ENCODE results near the gene CHST11.

The CHST11 gene

GRCh38 chr12:104516821-104517220 is 60.1 kb downstream of the CHST11 start:
- no peak overlapping the region for H3K4me3 ChIP-seq (ENCODE audit: low read depth, low read length)
- TF ChIP-seq, protein P1, sequence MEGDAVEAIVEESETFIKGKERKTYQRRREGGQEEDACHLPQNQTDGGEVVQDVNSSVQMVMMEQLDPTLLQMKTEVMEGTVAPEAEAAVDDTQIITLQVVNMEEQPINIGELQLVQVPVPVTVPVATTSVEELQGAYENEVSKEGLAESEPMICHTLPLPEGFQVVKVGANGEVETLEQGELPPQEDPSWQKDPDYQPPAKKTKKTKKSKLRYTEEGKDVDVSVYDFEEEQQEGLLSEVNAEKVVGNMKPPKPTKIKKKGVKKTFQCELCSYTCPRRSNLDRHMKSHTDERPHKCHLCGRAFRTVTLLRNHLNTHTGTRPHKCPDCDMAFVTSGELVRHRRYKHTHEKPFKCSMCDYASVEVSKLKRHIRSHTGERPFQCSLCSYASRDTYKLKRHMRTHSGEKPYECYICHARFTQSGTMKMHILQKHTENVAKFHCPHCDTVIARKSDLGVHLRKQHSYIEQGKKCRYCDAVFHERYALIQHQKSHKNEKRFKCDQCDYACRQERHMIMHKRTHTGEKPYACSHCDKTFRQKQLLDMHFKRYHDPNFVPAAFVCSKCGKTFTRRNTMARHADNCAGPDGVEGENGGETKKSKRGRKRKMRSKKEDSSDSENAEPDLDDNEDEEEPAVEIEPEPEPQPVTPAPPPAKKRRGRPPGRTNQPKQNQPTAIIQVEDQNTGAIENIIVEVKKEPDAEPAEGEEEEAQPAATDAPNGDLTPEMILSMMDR (IDR thresholded peaks at IDR 0.05; ENCODE audit: low read depth, low read length) = no peak

GRCh38 chr12:104517880-104518279 is 61.1 kb downstream of the CHST11 start:
- H3K4me3 ChIP-seq (ENCODE audit: low read depth, low read length) = no peak overlapping the region
- TF ChIP-seq, protein P1 (IDR thresholded peaks at IDR 0.05; ENCODE audit: low read depth, low read length) = no peak

DNA sequence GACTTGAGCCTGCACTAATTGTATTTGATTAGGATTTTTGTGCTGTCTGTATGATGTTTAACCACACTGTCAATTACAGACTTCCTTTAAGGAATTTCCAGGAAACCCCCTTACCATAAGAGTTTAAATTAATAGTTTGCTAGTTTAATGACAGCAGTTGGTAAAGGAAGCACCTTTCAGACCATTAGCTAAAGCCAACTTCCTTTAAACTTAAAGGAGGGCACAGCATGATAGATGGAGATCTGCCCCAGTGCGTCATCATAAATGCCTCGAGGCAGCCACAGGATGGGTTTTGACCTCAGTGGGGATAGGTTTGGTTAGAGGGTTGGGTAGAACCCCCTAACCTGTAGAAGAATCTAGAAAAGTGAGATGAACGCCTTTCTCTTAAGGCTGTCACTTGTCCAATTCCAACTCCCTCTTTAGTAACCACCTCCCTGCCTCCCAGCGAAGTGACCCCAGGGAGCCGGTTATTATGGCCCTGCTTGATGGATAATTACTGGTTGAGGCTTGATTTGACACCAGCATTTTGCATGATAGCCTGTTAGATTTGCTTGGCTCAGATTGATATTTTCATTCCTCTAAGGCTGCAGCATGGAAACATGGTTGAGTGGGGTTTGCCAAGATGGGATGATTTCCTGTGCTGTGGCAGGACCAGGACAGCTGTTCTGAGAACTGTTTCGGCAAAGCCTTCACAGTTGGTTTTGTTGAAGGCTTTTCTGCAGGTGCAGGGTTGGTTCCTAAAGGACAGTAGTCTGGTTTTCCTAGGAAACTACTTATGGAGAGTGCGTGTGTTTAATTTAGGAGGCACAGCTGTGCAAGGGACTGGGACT is 62.7 kb downstream of the CHST11 start:
- TF ChIP-seq, protein P1 (IDR thresholded peaks at IDR 0.05; ENCODE audit: low read depth, low read length) = no peak
- no peak overlapping the region for H3K4me3 ChIP-seq (ENCODE audit: low read depth, low read length)

GRCh38 chr12:104520242-104520900 is 63.6 kb downstream of the CHST11 start:
- no peak overlapping the region for H3K4me3 ChIP-seq (ENCODE audit: low read depth, low read length)
- TF ChIP-seq, protein P1 (IDR thresholded peaks at IDR 0.05; ENCODE audit: low read depth, low read length) = no peak

- no peak overlapping the region for H3K4me3 ChIP-seq (ENCODE audit: low read depth, low read length)
Observed at GRCh38 chr12:104521731-104522130, 65.0 kb downstream of the CHST11 start.

DNA sequence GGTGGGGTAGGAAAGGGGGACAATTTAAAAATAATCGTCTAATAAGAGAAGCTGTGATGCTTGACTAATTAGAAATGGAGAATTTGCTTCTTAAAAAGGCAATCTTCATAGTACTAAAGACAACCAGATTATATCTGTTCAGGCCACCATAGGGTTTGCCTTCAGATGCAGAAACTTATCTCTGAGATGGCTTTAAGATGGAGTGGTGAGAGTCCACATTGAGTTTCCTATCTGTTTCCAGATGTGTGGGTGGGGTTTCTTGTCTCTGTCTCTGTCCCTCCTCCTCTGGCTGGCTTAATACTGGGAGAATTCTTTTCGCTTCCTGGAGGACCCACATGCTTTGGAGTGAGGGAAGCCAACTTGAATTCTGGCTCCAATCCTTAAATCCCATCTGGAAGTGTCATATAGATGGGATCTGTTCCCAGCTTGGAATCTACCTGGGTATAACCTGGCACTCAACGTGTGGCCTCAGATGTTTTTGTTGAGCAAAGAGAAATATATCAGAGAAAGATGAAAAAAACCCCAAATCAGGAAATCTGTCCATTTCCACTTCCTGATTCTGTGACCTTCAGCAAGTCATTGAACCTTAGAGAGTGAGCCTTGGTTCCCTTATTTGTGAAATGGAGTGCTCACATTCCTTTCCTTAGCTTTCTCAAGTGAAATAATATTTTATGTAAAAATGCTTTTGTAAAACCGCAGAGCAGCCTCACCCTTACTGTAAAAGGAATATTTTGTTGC is 66.4 kb downstream of the CHST11 start:
- no peak overlapping the region for H3K4me3 ChIP-seq (ENCODE audit: low read depth, low read length)
- TF ChIP-seq, protein P1 (IDR thresholded peaks at IDR 0.05; ENCODE audit: low read depth, low read length) = no peak

More at GRCh38 chr12:104521731-104522130, 65.0 kb downstream of the CHST11 start:
- TF ChIP-seq, protein P1 (IDR thresholded peaks at IDR 0.05; ENCODE audit: low read depth, low read length) = no peak
